GM23338 (cell line): ENCODE results near the gene IL26. TPM values are rescaled to one million over a fixed set of nuclear protein-coding genes. Genes with fewer than 3 reads are reported as not detected.

Source experiments
- CREB1 ChIP-seq: fragments of 250-450 bp; sonication (Bioruptor Pico); IDR thresholded peaks from 2 replicates; pipeline ENCODE4 v1.5.0; 2020; ENCODE audit warnings: low read depth, mild to moderate bottlenecking, moderate library complexity
- ETS1 ChIP-seq: IDR thresholded peaks from 2 replicates; pipeline ENCODE4 v1.6.1; 2016; ENCODE audit warnings: antibody characterized with exemption
- EZH2 ChIP-seq: fragments of 200-600 bp; sonication (generic); IDR thresholded peaks from one replicate; pipeline ENCODE4 v1.8.0; 2017; ENCODE audit warnings: antibody characterized with exemption, mild to moderate bottlenecking, low read depth; ENCODE audit not compliant: unreplicated experiment
- JUNB ChIP-seq: IDR thresholded peaks from one replicate; pipeline ENCODE4 v1.6.1; 2016; ENCODE audit warnings: antibody characterized with exemption; ENCODE audit not compliant: unreplicated experiment
- NANOG ChIP-seq: IDR thresholded peaks from 2 replicates; pipeline ENCODE4 v1.6.1; 2016; ENCODE audit warnings: antibody characterized with exemption, borderline replicate concordance
- POLR2AphosphoS5 ChIP-seq: IDR thresholded peaks from 2 replicates; pipeline ENCODE4 v1.6.1; 2016; ENCODE audit warnings: antibody characterized with exemption, low read depth
- STAT1 ChIP-seq: IDR thresholded peaks from one replicate; pipeline ENCODE4 v1.6.1; 2016; ENCODE audit warnings: antibody characterized with exemption; ENCODE audit not compliant: unreplicated experiment
- ZNF114 ChIP-seq: fragments of 250-450 bp; sonication (Bioruptor Pico); IDR thresholded peaks from 2 replicates; pipeline ENCODE4 v1.5.0; 2020; ENCODE audit warnings: mild to moderate bottlenecking, moderate library complexity
- ZNF331 ChIP-seq: fragments of 250-450 bp; sonication (Bioruptor Pico); IDR thresholded peaks from 2 replicates; pipeline ENCODE4 v1.5.0; 2020; ENCODE audit warnings: low read depth, mild to moderate bottlenecking, moderate library complexity
- ZNF462 ChIP-seq: fragments of 250-450 bp; sonication (Bioruptor Pico); IDR thresholded peaks from 2 replicates; pipeline ENCODE4 v1.5.0; 2020; ENCODE audit warnings: mild to moderate bottlenecking, moderate library complexity
- polyA plus RNA-seq: library from polyadenylated mRNA; unstranded; fragments of >200 nt; fragmentation: Nextera tagmentation; extraction: Ambion mirVana; gene quantifications from 2 replicates; pipeline ENCODE4 v1.2.1, GENCODE V29; 2016
- total RNA-seq: library from RNA; depleted of rRNA; stranded (reverse); fragments of >200 nt; shearing (Covaris generic); gene quantifications from 2 replicates; pipeline ENCODE4 v1.2.3, GENCODE V29; 2014
- TF ChIP-seq, protein P1 (sequence below), 2 experiments: fragments of 200-600 bp in 1 of 2; sonication (generic) in 1 of 2; conservative IDR thresholded peaks; 2 replicates each; pipeline versions ENCODE4 v1.5.1 to v1.6.1; 2016 to 2017; ENCODE audit warnings: antibody characterized with exemption in 2 of 2, low read depth in 2 of 2, mild to moderate bottlenecking in 2 of 2, moderate library complexity in 1 of 2

IL26 gene
- total and polyA plus RNA-seq, 2 experiments from 2014 or later, result not detected

DNA sequence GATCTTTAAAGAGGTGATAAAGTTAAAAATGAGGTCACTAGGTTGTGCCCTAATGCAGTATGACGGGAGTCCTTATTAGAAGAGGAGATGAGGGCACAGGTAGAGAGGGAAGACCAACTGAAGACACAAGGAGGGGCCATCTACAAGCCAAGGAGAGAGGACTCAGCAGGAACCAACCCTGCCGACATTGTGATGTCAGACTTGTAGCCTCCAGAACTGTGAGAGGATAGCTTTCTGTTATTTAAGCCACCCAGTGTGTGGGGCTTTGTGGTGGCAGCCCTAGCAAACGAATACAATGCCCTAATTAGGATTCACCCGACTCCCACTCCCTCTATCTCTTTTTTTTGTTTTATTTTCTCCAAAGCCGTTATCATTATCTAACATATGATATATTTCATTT is 7.9 kb upstream of the IL26 start (continued):
- TF ChIP-seq ZNF462 (CRISPR knock-in tag) (no peak), JUNB (no peak), POLR2AphosphoS5 (no peak), ETS1 (no peak), ZNF331 (CRISPR knock-in tag) (no peak), ZNF114 (CRISPR knock-in tag) (no peak), EZH2 (no peak), CREB1 (CRISPR knock-in tag) (no peak), STAT1 (no peak), NANOG (no peak)
- TF ChIP-seq, protein P1, sequence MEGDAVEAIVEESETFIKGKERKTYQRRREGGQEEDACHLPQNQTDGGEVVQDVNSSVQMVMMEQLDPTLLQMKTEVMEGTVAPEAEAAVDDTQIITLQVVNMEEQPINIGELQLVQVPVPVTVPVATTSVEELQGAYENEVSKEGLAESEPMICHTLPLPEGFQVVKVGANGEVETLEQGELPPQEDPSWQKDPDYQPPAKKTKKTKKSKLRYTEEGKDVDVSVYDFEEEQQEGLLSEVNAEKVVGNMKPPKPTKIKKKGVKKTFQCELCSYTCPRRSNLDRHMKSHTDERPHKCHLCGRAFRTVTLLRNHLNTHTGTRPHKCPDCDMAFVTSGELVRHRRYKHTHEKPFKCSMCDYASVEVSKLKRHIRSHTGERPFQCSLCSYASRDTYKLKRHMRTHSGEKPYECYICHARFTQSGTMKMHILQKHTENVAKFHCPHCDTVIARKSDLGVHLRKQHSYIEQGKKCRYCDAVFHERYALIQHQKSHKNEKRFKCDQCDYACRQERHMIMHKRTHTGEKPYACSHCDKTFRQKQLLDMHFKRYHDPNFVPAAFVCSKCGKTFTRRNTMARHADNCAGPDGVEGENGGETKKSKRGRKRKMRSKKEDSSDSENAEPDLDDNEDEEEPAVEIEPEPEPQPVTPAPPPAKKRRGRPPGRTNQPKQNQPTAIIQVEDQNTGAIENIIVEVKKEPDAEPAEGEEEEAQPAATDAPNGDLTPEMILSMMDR (conservative IDR thresholded peaks at IDR 0.05; ENCODE audit: low read depth in 2 of 2), result no peak
